ENCODE data around the gene MUC5B. TPM values are rescaled to one million over a fixed set of nuclear protein-coding genes. Genes with fewer than 3 reads are reported as not detected.
"Not testable (repeated sequence)": the region's sequence is repeated elsewhere in the genome, so short reads cannot be mapped to it uniquely, and the experiment has no call there.

Gene MUC5B
- total RNA-seq, 1 experiment from 2014 or later: 24.3 TPM

DNA sequence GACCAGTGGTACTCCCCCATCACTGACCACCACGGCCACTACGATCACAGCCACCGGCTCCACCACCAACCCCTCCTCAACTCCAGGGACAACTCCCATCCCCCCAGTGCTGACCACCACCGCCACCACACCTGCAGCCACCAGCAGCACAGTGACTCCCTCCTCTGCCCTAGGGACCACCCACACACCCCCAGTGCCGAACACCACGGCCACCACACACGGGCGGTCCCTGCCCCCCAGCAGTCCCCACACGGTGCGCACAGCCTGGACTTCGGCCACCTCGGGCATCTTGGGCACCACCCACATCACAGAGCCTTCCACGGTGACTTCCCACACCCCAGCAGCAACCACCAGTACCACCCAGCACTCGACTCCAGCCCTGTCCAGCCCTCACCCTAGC is 24.2 kb downstream of the MUC5B start:
- H3F3A ChIP-seq (ENCODE audit: low read length, unreplicated experiment); DNase-seq; H3K27me3 ChIP-seq (ENCODE audit: low read length); CTCF ChIA-PET; H3K4me3 ChIP-seq (ENCODE audit: low read length); H2AFZ ChIP-seq (ENCODE audit: low read length); intact Hi-C loops (cut with micrococcal nuclease); H3K9me2 ChIP-seq (replicated peaks; ENCODE audit: low read length); H3K9ac ChIP-seq (ENCODE audit: low read length); H3K27ac ChIP-seq (ENCODE audit: low read length); H4K20me1 ChIP-seq (ENCODE audit: low read length); H3K36me3 ChIP-seq (ENCODE audit: low read depth, low read length); H3K9me3 ChIP-seq (ENCODE audit: low read length); H3K79me2 ChIP-seq (ENCODE audit: low read length); H3K4me1 ChIP-seq (ENCODE audit: insufficient read depth, low read length); POLR2A ChIA-PET (ENCODE audit: unreplicated experiment); BruUV-seq (replicated peaks); H3K4me2 ChIP-seq (ENCODE audit: low read length); ATAC-seq: not testable (repeated sequence)

DNA sequence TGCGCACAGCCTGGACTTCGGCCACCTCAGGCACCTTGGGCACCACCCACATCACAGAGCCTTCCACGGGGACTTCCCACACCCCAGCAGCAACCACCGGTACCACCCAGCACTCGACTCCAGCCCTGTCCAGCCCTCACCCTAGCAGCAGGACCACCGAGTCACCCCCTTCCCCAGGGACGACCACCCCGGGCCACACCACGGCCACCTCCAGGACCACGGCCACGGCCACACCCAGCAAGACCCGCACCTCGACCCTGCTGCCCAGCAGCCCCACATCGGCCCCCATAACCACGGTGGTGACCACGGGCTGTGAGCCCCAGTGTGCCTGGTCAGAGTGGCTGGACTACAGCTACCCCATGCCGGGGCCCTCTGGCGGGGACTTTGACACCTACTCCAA is 26.1 kb downstream of the MUC5B start:
- intact Hi-C loops (cut with micrococcal nuclease); POLR2A ChIA-PET (ENCODE audit: unreplicated experiment); H2AFZ ChIP-seq (ENCODE audit: low read length); BruUV-seq (replicated peaks); H3K4me2 ChIP-seq (ENCODE audit: low read length); H3K9me2 ChIP-seq (replicated peaks; ENCODE audit: low read length); H3K79me2 ChIP-seq (ENCODE audit: low read length); H3K9me3 ChIP-seq (ENCODE audit: low read length); H3K27ac ChIP-seq (ENCODE audit: low read length); H3F3A ChIP-seq (ENCODE audit: low read length, unreplicated experiment); H3K9ac ChIP-seq (ENCODE audit: low read length); H3K4me3 ChIP-seq (ENCODE audit: low read length); ATAC-seq; H3K36me3 ChIP-seq (ENCODE audit: low read depth, low read length); CTCF ChIA-PET; H3K4me1 ChIP-seq (ENCODE audit: insufficient read depth, low read length); H3K27me3 ChIP-seq (ENCODE audit: low read length); DNase-seq; H4K20me1 ChIP-seq (ENCODE audit: low read length): not testable (repeated sequence)

DNA sequence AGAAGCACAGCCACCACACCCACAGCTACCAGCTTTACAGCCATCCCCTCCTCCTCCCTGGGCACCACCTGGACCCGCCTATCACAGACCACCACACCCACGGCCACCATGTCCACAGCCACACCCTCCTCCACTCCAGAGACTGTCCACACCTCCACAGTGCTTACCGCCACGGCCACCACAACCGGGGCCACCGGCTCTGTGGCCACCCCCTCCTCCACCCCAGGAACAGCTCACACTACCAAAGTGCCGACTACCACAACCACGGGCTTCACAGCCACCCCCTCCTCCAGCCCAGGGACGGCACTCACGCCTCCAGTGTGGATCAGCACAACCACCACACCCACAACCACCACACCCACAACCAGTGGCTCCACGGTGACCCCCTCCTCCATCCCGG is 27.5 kb downstream of the MUC5B start:
- H3K9ac ChIP-seq (ENCODE audit: low read length); ATAC-seq; H3K79me2 ChIP-seq (ENCODE audit: low read length); H2AFZ ChIP-seq (ENCODE audit: low read length); H3K27ac ChIP-seq (ENCODE audit: low read length); intact Hi-C loops (cut with micrococcal nuclease); H3K9me3 ChIP-seq (ENCODE audit: low read length); H3F3A ChIP-seq (ENCODE audit: low read length, unreplicated experiment); H3K27me3 ChIP-seq (ENCODE audit: low read length); DNase-seq; H3K4me1 ChIP-seq (ENCODE audit: insufficient read depth, low read length); H3K9me2 ChIP-seq (replicated peaks; ENCODE audit: low read length); H4K20me1 ChIP-seq (ENCODE audit: low read length); CTCF ChIA-PET; BruUV-seq (replicated peaks); POLR2A ChIA-PET (ENCODE audit: unreplicated experiment); H3K36me3 ChIP-seq (ENCODE audit: low read depth, low read length); H3K4me2 ChIP-seq (ENCODE audit: low read length); H3K4me3 ChIP-seq (ENCODE audit: low read length): not testable (repeated sequence)

DNA sequence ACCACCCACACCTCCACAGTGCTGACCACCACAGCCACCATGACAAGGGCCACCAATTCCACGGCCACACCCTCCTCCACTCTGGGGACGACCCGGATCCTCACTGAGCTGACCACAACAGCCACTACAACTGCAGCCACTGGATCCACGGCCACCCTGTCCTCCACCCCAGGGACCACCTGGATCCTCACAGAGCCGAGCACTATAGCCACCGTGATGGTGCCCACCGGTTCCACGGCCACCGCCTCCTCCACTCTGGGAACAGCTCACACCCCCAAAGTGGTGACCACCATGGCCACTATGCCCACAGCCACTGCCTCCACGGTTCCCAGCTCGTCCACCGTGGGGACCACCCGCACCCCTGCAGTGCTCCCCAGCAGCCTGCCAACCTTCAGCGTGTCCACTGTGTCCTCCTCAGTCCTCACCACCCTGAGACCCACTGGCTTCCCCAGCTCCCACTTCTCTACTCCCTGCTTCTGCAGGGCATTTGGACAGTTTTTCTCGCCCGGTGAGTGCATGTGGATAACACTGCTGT is 28.4 kb downstream of the MUC5B start:
- no peak overlapping the region for H3K27ac ChIP-seq (ENCODE audit: low read length)
- no peaks in the 10 kb centered on the region for H3K4me1 ChIP-seq (ENCODE audit: insufficient read depth, low read length)
- H3K4me2 ChIP-seq (ENCODE audit: low read length): no peak overlapping the region
- H3K9me2 ChIP-seq (replicated peaks; ENCODE audit: low read length): no peaks in the 10 kb centered on the region
- no peaks in the 10 kb centered on the region for H4K20me1 ChIP-seq (ENCODE audit: low read length)
- H3K79me2 ChIP-seq (ENCODE audit: low read length): no peaks in the 10 kb centered on the region
- H3K4me3 ChIP-seq (ENCODE audit: low read length): no peak overlapping the region
- H3F3A ChIP-seq (ENCODE audit: low read length, unreplicated experiment): no peaks in the 10 kb centered on the region
- POLR2A ChIA-PET (ENCODE audit: unreplicated experiment): no interaction called here
- CTCF ChIA-PET: no interaction called here
- no TSS peak for BruUV-seq (replicated peaks)
- TF ChIP-seq, protein P1, sequence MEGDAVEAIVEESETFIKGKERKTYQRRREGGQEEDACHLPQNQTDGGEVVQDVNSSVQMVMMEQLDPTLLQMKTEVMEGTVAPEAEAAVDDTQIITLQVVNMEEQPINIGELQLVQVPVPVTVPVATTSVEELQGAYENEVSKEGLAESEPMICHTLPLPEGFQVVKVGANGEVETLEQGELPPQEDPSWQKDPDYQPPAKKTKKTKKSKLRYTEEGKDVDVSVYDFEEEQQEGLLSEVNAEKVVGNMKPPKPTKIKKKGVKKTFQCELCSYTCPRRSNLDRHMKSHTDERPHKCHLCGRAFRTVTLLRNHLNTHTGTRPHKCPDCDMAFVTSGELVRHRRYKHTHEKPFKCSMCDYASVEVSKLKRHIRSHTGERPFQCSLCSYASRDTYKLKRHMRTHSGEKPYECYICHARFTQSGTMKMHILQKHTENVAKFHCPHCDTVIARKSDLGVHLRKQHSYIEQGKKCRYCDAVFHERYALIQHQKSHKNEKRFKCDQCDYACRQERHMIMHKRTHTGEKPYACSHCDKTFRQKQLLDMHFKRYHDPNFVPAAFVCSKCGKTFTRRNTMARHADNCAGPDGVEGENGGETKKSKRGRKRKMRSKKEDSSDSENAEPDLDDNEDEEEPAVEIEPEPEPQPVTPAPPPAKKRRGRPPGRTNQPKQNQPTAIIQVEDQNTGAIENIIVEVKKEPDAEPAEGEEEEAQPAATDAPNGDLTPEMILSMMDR (conservative IDR thresholded peaks at IDR 0.05; ENCODE audit: low read depth, low read length): no peak
- TF ChIP-seq EZH2 (IDR thresholded peaks at IDR 0.05; ENCODE audit: low read length, unreplicated experiment): no peak
- no peak for TF ChIP-seq EZH2phosphoT487 (IDR thresholded peaks at IDR 0.05; ENCODE audit: borderline replicate concordance, low read length)
- H3K9ac ChIP-seq (ENCODE audit: low read length): no peak overlapping the region
- intact Hi-C loops (cut with micrococcal nuclease): no loop called here
- DNase-seq (no peak), ATAC-seq (no peak)
- H3K9me3 ChIP-seq (ENCODE audit: low read length): no peaks in the 10 kb centered on the region
- no peaks in the 10 kb centered on the region for H3K27me3 ChIP-seq (ENCODE audit: low read length)
- no peaks in the 10 kb centered on the region for H3K36me3 ChIP-seq (ENCODE audit: low read depth, low read length)
- no peak overlapping the region for H2AFZ ChIP-seq (ENCODE audit: low read length)

Data from PC-3 (cell line).